ENCODE results near the gene CLP1.

CLP1 gene

GRCh38 chr11:57657194-57658022 is at the start of gene CLP1:
CLP1 (plus strand) TSS chr11:57657762; CDS start chr11:57659477, 1,715 bp downstream.
- peak; percentile 99 for DNase-seq (ENCODE audit: low spot score)

DNA sequence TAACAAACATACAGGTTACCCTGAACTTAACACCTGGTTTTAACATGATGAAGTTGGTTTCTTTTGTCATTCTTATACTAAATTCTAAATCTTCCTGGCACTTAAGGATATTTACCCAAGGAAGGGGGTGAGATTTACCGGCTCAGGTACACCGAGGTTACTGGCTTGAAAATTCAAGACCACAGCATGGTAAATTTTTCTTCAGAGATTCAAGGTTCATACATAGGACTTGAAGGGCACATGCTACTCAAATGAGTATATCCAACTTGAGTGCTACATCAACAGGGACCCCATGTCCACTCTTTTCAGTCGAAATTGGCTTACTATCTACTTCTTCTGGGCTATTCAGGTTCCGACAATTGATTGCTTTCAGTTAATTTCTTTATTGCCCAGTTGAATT is 47.4 kb upstream of the CLP1 start:
- DNase-seq (ENCODE audit: low spot score): no peak

GRCh38 chr11:57614234-57614772 is 43.3 kb upstream of the CLP1 start:
- DNase-seq (ENCODE audit: low spot score): no peak

GRCh38 chr11:57615308-57615707 is 42.3 kb upstream of the CLP1 start:
- DNase-seq (ENCODE audit: low spot score): no peak

DNA sequence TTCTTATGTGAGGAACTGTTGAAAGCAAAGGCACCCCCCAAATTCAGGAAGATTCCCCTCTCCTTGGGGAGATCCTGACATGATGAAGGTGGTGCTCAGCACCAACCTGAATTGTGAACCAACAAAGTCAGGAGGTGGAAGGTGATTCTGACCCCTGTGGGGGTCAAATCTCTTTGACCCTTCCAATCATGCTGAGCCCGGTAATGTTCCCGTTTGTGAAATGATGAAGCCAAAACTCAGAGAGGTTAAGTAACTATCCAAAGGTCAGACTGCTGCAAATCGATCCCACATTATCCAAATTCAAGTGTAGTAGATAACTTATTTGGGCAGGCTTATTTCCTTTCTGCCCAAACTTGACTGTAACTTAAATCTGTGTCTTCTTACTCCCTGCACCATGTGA is 41.0 kb upstream of the CLP1 start:
- no peak for DNase-seq (ENCODE audit: low spot score)

DNA sequence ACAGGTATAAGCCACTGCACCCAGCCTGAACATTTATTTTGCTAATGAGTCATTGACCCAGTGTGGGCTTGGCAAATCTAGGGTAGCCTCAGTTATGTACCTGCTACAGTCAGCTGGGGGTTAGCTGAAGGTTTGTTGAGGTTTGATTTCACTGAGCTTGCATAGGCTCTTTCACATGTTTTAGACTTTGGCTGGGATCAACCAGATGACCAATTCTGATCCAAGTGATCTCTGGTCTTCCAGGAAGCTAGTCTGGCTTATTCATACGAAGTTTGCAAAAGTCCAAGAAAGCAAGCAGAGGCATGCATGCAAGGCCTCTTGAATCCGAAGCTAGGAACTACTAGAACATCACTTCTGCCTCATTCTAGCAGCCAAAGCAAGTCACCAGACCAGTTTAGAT is 39.1 kb upstream of the CLP1 start:
- no peak for DNase-seq (ENCODE audit: low spot score)

- DNase-seq (ENCODE audit: low spot score): no peak
These were observed 38.2 kb upstream of the CLP1 start for GRCh38 chr11:57619331-57619730.

GRCh38 chr11:57620467-57620866 is 37.1 kb upstream of the CLP1 start:
- no peak for DNase-seq (ENCODE audit: low spot score)

GRCh38 chr11:57622263-57622662 is 35.3 kb upstream of the CLP1 start:
- DNase-seq (ENCODE audit: low spot score): no peak

GRCh38 chr11:57624864-57625263 is 32.7 kb upstream of the CLP1 start:
- no peak for DNase-seq (ENCODE audit: low spot score)

DNA sequence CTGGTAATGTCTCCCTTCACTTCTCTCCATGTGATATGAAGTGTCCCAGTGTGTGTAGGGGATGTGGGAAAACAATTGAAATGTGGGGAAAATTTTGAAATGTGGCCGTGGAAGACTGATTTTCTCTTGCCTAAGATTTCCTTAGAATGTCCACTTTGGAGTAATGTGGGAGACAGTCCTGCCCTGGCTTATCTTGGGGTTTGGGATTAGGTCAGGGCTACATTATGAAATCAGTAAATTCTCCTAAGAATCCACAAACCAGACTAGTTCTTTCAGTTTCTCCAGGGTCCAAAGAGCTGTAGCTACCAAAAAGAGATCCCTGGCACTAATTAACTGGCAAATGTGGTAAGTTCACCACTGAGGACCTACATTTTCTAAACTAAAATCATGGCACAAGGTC is 30.7 kb upstream of the CLP1 start:
- DNase-seq (ENCODE audit: low spot score): no peak

DNA sequence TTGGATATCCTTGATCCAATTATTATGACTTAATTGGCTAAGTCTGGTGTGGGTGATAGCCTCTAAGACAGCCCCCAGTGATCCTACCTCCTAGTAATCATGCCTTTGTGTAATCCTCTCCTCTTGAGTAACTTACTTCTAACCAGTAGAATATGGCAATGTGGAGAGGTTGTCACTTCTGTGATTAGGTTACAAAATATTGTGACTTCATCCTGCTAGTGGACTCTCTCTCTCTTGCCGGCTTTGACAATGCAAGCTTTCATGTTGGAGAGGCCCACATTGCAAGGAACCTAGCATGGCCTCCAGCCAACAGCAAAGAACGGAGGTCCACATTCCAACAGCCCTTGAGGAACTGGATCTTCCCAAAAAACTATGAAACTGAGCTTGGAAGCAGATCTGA is 27.4 kb upstream of the CLP1 start:
- no peak for DNase-seq (ENCODE audit: low spot score)

DNA sequence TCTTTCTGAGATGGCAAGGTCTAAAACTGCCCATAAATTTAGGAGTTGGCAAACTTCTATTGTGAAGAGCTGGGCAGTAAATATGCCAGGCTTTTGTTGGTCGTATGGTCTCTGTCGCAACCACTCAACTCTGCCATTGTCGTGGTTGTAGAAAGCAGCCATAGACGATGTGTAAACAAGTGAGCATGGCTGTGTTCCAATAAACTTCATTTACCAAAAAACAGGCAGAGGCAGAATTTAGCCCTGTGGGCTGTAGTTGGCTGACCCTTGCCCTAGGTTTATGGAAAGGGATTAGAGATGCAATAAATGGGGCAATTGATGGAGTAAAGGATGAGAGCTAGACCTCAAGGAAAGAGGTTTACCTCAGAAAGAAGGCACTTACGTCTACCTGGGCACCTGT is 25.4 kb upstream of the CLP1 start:
- no peak for DNase-seq (ENCODE audit: low spot score)

DNA sequence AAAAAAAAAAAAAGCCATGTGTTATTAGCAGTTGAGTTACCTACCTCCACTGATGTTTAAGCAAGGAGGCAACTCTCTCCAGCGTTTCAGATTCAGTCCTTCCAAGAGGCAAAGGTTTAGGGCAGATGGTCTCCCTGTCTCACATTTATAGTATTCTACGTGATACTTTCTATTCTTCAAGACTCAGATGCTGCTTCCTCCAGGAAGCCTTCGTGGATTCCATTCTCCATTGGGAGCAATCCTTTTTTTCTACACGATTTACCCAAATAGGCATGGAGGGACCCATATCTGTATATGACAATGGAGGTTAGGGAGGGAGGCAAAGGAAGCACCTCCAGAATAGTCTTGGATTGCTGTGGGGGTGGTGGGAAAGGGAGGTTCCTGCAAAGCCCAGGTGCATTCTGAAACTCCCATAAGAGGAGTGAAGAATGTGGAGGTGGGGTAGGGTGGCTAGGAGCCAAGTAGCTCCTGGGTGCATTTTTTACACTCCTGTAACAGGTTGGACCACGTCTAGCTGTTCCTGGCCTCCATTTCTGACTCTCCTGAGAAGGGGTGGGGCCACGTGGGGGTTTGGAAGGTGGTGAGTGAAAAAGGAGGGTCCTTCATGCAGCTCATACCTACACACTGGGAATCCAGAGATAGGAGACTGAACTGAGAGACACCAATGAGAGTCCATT is 24.0 kb upstream of the CLP1 start:
- no peak for DNase-seq (ENCODE audit: low spot score)

GRCh38 chr11:57634311-57634710 is 23.3 kb upstream of the CLP1 start:
- DNase-seq (ENCODE audit: low spot score): no peak

GRCh38 chr11:57635246-57635645 is 22.3 kb upstream of the CLP1 start:
- no peak for DNase-seq (ENCODE audit: low spot score)

- no peak for DNase-seq (ENCODE audit: low spot score)
These were observed 19.9 kb upstream of the CLP1 start for GRCh38 chr11:57637626-57638004.

DNA sequence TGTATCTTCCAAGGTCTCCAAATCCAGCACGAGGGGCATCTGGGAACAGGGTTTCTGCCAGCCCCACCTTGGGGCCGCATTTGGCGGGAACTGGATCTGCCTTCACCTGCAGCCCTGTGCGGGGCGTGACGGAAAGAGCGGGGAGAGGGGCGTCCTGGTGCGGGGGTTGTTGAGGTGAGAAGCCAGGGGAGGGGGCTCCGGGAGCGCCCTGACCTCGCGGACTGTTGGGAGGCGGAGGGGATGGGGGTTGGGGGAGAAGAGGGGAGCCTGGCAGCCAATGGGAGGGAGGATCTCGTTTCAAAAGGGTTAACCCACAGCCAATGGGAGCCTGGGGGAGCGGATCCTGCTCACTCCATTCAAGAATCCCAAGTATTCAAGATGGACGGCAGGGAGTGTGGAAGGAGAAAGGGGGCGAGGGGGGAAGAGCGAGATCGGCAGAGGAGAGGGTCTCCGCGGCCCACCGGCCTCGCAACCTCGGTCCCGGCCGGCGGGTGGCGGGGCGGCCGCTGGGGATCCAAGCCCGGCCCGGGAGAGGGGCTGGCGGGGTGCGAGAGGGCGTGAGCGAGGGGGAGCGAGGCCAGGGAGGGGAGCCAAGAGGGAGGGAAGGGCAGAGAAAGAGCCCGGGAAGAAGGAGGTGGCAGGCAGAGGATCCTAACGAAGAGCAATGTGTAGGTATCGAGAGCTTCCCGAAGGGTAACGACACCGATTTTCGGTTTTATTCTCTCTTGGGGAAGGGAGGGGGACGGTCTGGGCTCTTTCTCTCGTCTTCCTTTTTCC is 19.4 kb upstream of the CLP1 start:
- DNase-seq (ENCODE audit: low spot score): peak; percentile 55

DNA sequence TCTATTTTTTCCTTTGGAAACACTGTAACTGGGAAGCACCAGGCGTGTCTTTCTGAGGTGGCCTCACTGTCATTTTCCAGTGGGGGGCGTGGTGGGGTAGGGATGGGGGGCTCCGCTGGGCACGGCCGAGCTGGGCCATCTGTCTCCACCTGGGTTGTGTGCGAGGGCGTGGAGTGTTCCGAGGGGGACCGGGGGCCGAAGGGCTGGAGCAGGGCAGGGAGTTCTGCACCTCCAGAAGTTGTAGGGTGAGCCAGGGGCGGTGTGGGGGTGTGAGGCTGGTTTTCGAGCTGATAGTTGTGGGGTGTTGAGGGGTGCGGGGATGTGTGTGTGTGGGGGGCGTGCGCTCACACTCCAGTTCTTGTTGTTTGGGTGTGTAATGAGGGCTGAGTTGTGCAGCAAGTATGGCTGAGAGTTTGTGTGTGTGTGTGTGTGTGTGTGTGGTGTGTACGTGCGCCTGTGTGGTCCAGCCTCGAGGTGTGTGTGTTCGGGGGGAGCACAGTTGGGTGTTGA is 18.7 kb upstream of the CLP1 start:
- DNase-seq (ENCODE audit: low spot score): no peak

DNA sequence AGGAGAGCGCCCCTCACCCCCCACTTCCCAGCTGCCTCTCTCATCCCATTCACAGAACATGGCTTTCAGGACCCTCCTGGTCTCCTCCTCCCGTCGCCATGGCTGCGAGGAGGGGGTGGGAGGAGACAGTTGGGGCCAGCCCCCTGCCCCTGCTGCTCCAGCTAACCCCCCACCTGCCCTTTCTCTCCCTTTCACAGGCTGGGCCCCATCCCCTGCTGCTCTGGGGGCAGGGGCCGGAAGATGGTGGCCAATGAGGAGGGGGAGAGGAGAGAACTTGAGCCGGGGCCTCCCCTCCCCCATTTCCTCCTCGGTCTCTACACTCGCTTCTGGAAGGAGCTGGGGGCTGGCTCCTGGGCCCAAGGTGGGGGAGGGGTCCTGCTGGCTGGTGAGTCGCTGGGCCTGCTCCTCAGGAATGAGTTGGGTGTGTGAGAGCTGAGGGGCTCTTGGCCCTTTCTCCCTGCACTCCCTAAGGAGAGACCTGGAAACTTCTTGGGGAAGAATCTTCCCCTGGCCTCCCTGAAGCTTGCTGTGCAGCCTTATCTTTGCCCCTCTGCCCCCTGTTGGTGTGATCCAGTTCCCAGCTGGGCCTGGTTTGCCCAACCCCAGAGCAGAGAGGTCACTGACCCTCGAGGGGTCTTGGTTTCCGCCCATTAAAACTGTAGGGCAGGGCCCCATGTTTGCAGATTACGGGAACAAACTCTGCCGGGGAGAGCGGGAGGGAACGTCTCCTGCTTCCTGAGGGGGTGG is 18.1 kb upstream of the CLP1 start:
- DNase-seq (ENCODE audit: low spot score): no peak

DNA sequence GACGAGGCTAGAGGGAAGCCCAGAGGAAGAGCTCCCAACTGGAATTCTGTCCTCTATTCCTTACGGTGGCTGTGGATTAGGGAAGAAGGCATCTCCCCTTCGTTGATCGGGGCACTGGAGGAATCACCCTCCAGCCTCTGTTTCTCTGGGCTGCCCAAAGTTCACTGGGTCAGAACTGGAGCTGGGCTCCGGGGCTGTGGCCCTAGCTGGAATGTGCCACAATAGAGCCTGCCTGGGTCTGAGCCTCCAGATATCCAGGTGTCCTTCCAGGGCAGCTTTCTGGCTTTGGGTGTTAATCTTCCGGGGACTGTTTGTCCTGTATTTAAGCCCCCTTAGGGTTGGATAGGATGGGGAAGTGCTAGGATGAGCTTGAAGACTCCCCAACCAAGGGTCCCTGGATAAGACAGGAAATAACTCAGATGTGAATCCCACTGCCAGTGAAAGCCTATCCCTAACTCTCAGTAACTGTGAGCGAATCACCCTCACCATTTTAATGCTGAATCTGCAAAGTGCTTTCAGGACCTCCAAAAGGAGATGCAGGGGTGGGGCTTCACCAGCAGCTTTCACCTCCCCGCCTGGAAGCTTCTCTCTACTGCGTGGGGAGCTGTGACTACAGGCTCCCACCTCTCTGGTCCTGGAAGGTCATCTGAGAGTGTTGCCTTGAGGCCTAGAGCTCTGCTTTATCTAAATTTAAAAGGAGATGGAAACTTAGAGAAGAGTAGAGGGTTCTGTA is 17.3 kb upstream of the CLP1 start:
- no peak for DNase-seq (ENCODE audit: low spot score)

Measured in globus pallidus (tissue), 1 donor.